AG10803 (cell line): ENCODE measurements around the gene NGFR.

Experiments used
- DNase-seq: peaks from one replicate; pipeline ENCODE4 v3.0.0; 2010; ENCODE audit warnings: low read depth
- H3K4me3 ChIP-seq: 2 replicates; pipeline ENCODE4 v1.5.1; 2011; ENCODE audit warnings: mild to moderate bottlenecking, low read length, control low read depth
- CTCF ChIP-seq: conservative IDR thresholded peaks from 2 replicates; pipeline ENCODE4 v1.5.1; 2011; ENCODE audit warnings: mild to moderate bottlenecking, low read length, control low read depth, inconsistent platforms

The NGFR gene

GRCh38 chr17:49518346-49519078 lies 23.4 kb downstream of the NGFR start:
- no peak for DNase-seq
- TF ChIP-seq CTCF: no peak
- no peak overlapping the region for H3K4me3 ChIP-seq

- DNase-seq: no peak
- no peak overlapping the region for H3K4me3 ChIP-seq
- TF ChIP-seq CTCF: no peak
Measured at GRCh38 chr17:49519781-49520180, 24.7 kb downstream of the NGFR start.

GRCh38 chr17:49520386-49521087 lies 25.4 kb downstream of the NGFR start:
- no peak overlapping the region for H3K4me3 ChIP-seq
- DNase-seq: no peak
- no peak for TF ChIP-seq CTCF

- no peak for TF ChIP-seq CTCF
- DNase-seq: no peak
- H3K4me3 ChIP-seq: no peak overlapping the region
Measured at GRCh38 chr17:49521088-49521450, 26.0 kb downstream of the NGFR start.

- no peak for TF ChIP-seq CTCF
- no peak overlapping the region for H3K4me3 ChIP-seq
- DNase-seq: no peak
Measured at GRCh38 chr17:49521471-49522356, 26.6 kb downstream of the NGFR start.

GRCh38 chr17:49522357-49522890 lies 27.3 kb downstream of the NGFR start:
- no peak for DNase-seq
- TF ChIP-seq CTCF: no peak
- H3K4me3 ChIP-seq: no peak overlapping the region
